AG09309 (cell line): ENCODE data around the gene TTC36.

Experiments used
- DNase-seq: peaks from one replicate; pipeline ENCODE4 v3.0.0-alpha.2; 2010; ENCODE audit warnings: low read depth
- H3K4me3 ChIP-seq: 2 replicates; pipeline ENCODE4 v1.5.1; 2011; ENCODE audit warnings: mild to moderate bottlenecking, low read depth, low read length, moderate library complexity; ENCODE audit not compliant: control insufficient read depth
- CTCF ChIP-seq: IDR thresholded peaks from 2 replicates; pipeline ENCODE4 v1.5.1; 2011; ENCODE audit warnings: mild to moderate bottlenecking, low read depth, low read length, inconsistent platforms; ENCODE audit not compliant: insufficient read depth, control insufficient read depth; ENCODE audit errors: missing control alignments

TTC36 gene

GRCh38 chr11:118524757-118525470 lies 2.4 kb upstream of the TTC36 start:
- no peak for DNase-seq

GRCh38 chr11:118526688-118527087 lies 586 bp upstream of the TTC36 start:
- no peak for TF ChIP-seq CTCF
- no peak for DNase-seq
- no peak overlapping the region for H3K4me3 ChIP-seq

More at GRCh38 chr11:118524757-118525470, 2.4 kb upstream of the TTC36 start:
- TF ChIP-seq CTCF = no peak
- H3K4me3 ChIP-seq = no peak overlapping the region

- no peak for TF ChIP-seq CTCF
- no peak overlapping the region for H3K4me3 ChIP-seq
- no peak for DNase-seq
Observed at GRCh38 chr11:118528511-118528910, 1.2 kb downstream of the TTC36 start.

GRCh38 chr11:118529584-118530175 lies 2.4 kb downstream of the TTC36 start:
- no peak for DNase-seq
- no peak overlapping the region for H3K4me3 ChIP-seq
- no peak for TF ChIP-seq CTCF

GRCh38 chr11:118530180-118530682 lies 3.0 kb downstream of the TTC36 start:
- peak overlapping the region; percentile 50 for H3K4me3 ChIP-seq
- no peak for TF ChIP-seq CTCF
- no peak for DNase-seq

- no peak for DNase-seq
- TF ChIP-seq CTCF = no peak
- peak within 1 kb of the TSS; percentile 50 for H3K4me3 ChIP-seq
Observed at GRCh38 chr11:118530683-118531596, 3.7 kb downstream of the TTC36 start, which contains the start of gene TMEM25. TSS of gene TMEM25 (plus strand) at chr11:118531192. CDS start at chr11:118531802, 610 bp downstream.
